Measurements from ENCODE around the gene TMEM236. TPM values are rescaled to one million over a fixed set of nuclear protein-coding genes. Genes with fewer than 3 reads are reported as not detected.

Gene TMEM236
- total and polyA plus RNA-seq, 9 of the 15 experiments (the other 6 are each of a cell fraction or from before 2014, with no cell fraction given) = 0.04 to 0.13 (median 0.04) TPM; not detected in 4

DNA sequence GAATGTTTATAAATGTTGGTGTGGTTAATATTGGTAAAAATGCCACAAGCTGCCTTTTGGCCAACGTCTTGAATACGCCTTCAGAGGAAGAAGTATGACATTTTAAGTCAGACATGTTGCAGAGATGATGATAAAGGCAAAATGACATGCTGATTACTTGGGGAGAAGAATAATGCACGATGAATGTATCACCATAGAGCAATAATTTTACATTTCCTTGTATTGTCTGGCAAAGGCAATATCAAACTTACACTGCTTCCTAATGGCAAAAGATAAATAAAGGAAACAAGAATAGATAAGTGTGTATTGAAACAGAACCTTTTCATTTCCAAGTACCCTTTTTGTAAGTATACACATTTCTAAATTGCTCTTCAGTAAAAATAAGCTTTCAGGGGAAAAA lies 65.8 kb downstream of the TMEM236 start:
- Histone ChIP-seq H3K9ac (ENCODE audit: insufficient read depth in 1 of 2, low read depth in 2 of 2, low read length in 2 of 2) (no peak overlapping the region), H2AFZ (ENCODE audit: low read depth, low read length) (no peak overlapping the region), H3K27ac (ENCODE audit: extremely low read depth, low read depth, low read length) (no peak overlapping the region), H3K4me2 (ENCODE audit: insufficient read depth, low read length) (no peak overlapping the region), H3K4me1 (replicated peaks in 1 of 2; ENCODE audit: control insufficient read depth in 2 of 2, insufficient read depth in 2 of 2, low read length in 2 of 2) (no peaks in the 10 kb centered on the region), H3K36me3 (ENCODE audit: control insufficient read depth, insufficient read depth, low read length) (no peaks in the 10 kb centered on the region), H4K20me1 (replicated peaks; ENCODE audit: control insufficient read depth, insufficient read depth, low read length) (0 out of 2 replicates have a peak, but pooled peaks cover 3% of the 10 kb centered on the region), H3K27me3 (ENCODE audit: control insufficient read depth in 2 of 2, insufficient read depth in 2 of 2, low read length in 2 of 2) (peaks cover 18 to 39% of the 10 kb centered on the region in 2 experiments; a peak in 3 of 5 replicates), H3K9me1 (ENCODE audit: control insufficient read depth, insufficient read depth, low read length) (no peaks in the 10 kb centered on the region), H3K79me2 (ENCODE audit: control insufficient read depth, insufficient read depth, low read length) (no peaks in the 10 kb centered on the region), H3K4me3 (no peak overlapping the region), H3K9me3 (replicated peaks; ENCODE audit: control insufficient read depth, insufficient read depth, low read depth, low read length) (no peaks in the 10 kb centered on the region)
- FAIRE-seq (no peak), ATAC-seq (no peak), DNase-seq (ENCODE audit: extremely low read depth in 1 of 4, low spot score in 3 of 4) (no peak)
- POLR2A ChIA-PET = no interaction called here
- in situ Hi-C loops (cut with MboI) (no loop called here), intact Hi-C loops (cut with micrococcal nuclease) (no loop called here)
- BruUV-seq (replicated peaks) = no TSS peak
- CTCF ChIA-PET (ENCODE audit: low intra/inter-chr PET ratio) = no interaction called here
- 6% methylated on average over 3 of the region's 3 CpGs for WGBS (ENCODE audit: insufficient coverage, low coverage, missing lambda C conversion rate)
- TF ChIP-seq POLR2G (IDR thresholded peaks at IDR 0.05; ENCODE audit: low read depth, low read length) (no peak), ZNF41 (CRISPR knock-in tag; conservative IDR thresholded peaks at IDR 0.05) (no peak), L3MBTL2 (IDR thresholded peaks at IDR 0.05) (no peak), MAFF (IDR thresholded peaks at IDR 0.05; ENCODE audit: low read length) (no peak), BCOR (IDR thresholded peaks at IDR 0.05) (no peak), ZKSCAN8 (CRISPR knock-in tag; IDR thresholded peaks at IDR 0.05) (no peak), CREB1 (IDR thresholded peaks at IDR 0.05) (no peak), CREB1 (CRISPR knock-in tag; IDR thresholded peaks at IDR 0.05) (no peak)
- TF ChIP-seq, protein P1, sequence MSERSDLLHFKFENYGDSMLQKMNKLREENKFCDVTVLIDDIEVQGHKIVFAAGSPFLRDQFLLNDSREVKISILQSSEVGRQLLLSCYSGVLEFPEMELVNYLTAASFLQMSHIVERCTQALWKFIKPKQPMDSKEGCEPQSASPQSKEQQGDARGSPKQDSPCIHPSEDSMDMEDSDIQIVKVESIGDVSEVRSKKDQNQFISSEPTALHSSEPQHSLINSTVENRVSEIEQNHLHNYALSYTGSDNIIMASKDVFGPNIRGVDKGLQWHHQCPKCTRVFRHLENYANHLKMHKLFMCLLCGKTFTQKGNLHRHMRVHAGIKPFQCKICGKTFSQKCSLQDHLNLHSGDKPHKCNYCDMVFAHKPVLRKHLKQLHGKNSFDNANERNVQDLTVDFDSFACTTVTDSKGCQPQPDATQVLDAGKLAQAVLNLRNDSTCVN (CRISPR knock-in tag; IDR thresholded peaks at IDR 0.05) = no peak
